GM18526 (cell line): ENCODE results near the gene IP6K1.
A peak's percentile ranks its signal among the peaks of the same experiment; 100 is the strongest.

Experiments
- POLR2A ChIP-seq: IDR thresholded peaks from 3 replicates; pipeline ENCODE4 v1.6.1; 2011; ENCODE audit not compliant: insufficient read length; ENCODE audit errors: extremely low read depth

The IP6K1 gene

GRCh38 chr3:49689046-49689907, 97.1 kb downstream of the IP6K1 start, which contains the start of the genes MST1 and RNF123:
Gene MST1, minus strand, starts transcription at chr3:49689474. Its CDS starts 783 bp downstream, at chr3:49688691.
Gene RNF123, plus strand, starts transcription at chr3:49689557. Its CDS starts 1,609 bp downstream, at chr3:49691166.
- peak; percentile 80 for TF ChIP-seq POLR2A

DNA sequence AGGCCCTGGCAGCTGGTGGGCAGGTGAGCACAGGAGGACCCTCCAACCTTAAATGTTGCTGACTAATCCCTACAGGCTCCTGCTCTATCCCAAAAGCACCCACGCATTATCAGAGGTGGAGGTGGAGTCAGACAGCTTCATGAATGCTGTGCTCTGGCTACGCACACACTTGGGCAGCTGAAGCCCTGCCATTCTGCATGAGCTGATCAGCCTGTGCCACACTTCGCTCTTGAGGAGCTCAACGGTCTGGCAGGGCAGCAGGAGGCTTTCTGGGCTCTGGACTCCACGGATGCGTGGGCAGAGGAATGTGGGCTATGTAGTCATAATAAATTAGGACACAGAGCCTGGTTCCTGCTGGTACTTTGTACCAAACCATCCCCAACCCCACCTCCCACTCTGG, 103.2 kb downstream of the IP6K1 start:
- no peak for TF ChIP-seq POLR2A

DNA sequence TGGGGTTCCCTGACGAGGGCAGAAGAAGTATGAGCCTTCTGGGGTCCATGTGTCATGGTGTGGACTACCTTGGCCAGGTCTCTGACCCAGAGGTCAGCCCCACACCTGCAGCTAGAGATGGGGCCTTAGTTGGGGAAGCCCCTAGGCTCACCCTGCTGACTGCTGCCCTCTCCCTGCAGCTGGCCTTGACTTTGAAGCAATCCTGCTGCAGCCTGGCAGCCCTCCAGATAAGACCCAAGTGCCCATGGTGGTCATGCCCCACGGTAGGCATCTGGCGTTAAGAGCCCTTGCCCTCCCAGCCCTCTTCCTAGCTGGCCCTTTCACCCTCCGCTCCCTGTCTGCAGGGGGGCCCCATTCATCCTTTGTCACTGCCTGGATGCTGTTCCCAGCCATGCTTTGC, 104.8 kb downstream of the IP6K1 start:
- TF ChIP-seq POLR2A, result no peak

DNA sequence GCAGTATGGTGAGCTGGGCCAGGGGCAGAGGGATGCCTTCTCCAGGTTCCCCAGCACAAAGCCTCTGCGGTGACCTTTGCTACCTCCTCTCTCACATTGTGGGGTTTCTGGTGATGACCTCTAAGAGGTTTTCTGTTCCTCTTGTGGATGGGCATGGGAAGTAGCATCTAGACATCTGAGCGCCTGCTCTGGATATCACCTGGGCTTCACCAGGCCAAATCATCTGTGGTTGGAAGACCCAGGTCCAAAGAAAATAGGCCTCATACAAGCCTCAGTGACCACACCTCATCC, 105.2 kb downstream of the IP6K1 start:
- no peak for TF ChIP-seq POLR2A

- TF ChIP-seq POLR2A, result no peak
These were observed 105.7 kb downstream of the IP6K1 start for GRCh38 chr3:49680493-49681231.

DNA sequence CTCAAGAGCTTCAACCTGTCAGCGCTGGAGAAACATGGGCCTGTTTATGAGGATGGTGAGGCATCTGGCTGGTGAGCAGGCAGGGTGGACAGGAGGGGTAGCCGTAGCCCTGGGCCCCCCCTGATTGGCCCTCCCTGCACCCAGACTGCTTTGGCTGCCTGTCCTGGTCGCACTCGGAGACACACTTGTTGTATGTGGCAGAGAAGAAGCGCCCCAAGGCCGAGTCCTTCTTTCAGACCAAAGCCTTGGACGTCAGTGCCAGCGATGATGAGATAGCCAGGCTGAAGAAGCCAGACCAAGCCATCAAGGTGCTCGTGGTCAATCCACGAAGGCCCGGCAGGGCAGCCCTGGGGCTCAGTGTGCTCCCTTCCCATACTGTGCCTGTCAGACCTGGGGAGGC, 110.4 kb downstream of the IP6K1 start:
- TF ChIP-seq POLR2A, result no peak

- no peak for TF ChIP-seq POLR2A
These were observed 111.8 kb downstream of the IP6K1 start for GRCh38 chr3:49674497-49674983.
